HG03108 (cell line): ENCODE results near the gene C1orf226.

Experiments
- ATAC-seq: cut with Tn5 transposase; IDR thresholded peaks from one replicate; pipeline ENCODE4 v1.9.1; 2021; ENCODE audit warnings: moderate library complexity; ENCODE audit not compliant: unreplicated experiment

C1orf226 gene

DNA sequence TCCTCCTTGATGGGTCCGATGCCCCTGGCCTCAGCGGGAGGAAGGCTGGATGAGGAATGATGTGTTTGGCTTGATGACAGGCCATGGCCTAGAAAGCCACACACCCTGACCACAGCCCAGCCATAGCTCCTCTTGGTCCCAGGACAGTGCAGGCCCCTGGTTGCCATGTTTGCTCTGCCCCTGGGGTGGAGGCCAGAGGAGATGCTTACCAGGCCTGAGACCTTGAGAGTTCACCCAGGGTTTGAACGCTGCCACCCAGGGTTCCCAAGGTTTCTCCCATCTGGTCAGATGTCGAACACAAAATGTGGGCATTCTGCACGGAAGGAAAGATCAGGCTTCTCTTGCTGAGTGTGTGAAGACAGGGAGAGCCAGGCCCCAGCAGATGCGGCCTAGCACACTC, 2.6 kb downstream of the C1orf226 start:
- no peak for ATAC-seq

- no peak for ATAC-seq
Observed at GRCh38 chr1:162384601-162385279, 3.2 kb downstream of the C1orf226 start.

GRCh38 chr1:162385280-162385623, 3.7 kb downstream of the C1orf226 start:
- ATAC-seq: no peak

- ATAC-seq: no peak
Observed at GRCh38 chr1:162385702-162386101, 4.2 kb downstream of the C1orf226 start.

GRCh38 chr1:162386292-162387225, 5.0 kb downstream of the C1orf226 start:
- ATAC-seq: no peak

- ATAC-seq: no peak
Observed at GRCh38 chr1:162387226-162388082, 5.9 kb downstream of the C1orf226 start.

DNA sequence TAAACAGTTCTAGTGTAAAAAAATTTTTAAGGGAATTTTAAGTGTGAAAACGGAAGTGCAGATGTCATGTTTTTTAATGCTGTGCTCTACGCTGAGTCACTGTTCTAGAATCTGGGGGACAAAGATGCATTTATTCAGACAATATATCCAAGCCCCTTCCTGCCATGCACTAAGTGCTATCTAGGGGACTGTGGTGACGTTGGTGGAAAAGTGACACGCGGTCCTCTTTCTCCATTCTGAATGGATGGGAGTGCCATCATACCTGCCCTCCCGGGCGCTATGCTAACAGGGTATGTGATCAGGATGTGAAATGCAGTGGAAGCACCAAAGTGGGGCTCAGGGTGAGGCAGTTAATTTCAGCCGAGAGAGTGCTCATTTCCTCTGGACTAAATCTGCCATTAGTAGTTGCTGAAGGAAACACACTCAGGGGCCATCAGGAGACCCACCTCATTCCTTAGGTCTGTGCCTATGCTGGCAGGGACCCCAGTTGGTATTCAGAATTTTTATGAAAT, 6.6 kb downstream of the C1orf226 start:
- ATAC-seq: no peak

DNA sequence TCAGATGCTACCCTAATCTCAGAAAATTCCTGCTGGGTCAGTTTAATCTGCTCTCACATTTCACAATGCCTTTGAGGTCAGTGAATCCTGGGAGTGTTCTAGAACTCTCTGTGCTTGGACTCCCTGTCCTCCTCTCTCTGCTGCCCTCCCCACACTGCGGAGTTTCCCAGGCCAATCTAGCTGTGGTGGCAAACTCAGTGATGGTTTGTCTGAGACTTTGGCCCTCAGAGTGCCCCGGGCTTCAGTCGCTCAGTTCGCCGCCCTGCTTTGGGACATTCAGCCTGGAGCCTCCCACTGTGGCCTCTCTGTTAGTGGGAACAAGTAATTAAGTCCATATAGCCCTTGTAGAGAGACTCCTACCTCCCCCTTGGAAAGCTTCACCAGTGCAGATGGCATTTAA, 7.1 kb downstream of the C1orf226 start:
- ATAC-seq: no peak

DNA sequence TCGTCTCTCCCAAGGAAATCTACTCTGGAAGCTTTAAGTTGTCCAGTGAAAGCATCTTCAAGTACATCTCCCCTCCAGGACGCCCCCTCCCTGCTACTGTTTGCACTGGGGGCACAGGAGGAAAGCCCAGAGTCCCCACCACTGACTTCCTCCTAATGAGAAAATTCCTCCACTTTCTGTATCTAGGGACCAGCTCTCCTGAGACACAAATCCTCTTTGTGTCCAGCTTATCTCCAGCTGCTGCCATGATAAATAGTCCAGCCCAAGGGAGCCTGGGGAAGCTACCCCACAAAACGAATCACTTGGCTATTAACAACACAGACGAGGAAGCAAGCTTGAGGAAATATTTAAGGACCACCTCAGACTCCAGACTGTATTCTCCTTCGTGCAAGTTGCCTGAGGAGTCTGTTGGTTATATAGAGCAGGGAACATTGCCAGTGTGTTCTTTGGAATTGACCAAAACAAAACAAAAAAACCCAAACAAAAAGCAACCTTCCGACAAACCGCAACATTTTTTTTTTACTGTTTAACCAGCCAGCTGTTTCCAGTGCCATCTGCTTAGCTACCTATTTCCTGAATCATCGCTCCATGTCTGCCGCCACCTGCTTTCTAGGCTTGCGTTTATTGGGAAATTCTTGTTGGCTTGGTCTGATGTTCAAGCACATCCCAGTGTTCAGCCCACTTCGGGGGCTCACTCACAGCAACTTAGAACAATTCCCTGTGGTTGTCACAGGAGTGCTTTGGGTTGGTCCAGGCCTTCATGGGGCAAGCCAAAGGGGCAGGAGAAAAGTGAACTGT, 7.7 kb downstream of the C1orf226 start:
- ATAC-seq: no peak

DNA sequence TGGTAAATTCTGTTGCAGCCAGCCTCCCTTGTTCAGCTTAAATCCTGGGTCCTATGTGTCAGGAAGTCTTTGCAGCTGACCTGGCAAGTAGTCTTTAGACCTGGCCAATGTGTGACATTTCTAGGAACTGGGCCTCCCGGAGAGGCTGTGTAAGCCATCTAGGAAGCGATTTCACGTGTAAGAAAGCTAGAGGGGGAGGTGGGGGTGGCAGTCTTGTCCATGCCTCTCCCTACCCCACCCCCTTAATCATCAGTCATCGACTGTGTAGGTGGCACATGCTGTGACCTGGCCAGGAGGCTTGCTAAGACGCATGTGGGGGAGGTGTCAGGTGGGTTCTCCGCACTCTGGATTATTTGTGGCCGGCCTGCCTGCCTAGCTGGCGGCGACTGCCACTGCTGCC, 8.4 kb downstream of the C1orf226 start:
- ATAC-seq: no peak

DNA sequence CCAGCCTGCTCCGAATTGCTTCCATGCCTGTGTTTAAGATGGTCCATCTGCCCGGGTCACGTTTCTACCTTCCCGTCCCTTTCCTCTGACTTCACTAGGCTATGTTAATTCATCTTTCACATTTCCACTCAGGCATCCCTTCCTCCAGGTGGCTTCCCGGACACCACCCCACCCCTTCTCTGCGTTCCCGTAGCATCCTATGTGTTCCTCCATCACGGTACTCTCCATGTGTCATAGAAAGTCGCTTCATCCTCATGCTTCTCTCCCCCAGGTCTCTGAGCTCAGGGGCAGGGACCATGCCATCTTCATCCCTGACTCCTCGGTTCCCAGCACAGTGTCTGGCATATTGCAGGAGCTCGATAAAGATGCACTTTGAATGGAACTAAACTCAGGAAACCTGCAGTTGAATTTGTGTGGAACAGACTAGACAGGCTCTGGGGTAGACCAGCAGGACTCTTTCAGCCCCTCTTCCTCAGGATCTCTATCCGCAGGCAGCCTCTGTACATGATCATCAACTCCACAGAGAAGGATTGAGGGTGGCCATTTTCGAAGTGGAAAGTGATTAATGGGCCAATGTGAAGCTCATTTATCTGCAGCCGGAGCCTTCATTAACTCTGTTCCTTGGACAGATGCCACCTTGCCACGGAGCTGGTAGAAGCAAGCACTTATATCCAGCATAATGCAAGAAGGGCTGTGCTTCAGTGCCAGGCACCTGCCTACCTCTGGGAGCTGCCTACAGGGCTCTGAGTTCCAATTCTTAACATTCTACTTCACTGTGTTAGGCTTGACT, 9.1 kb downstream of the C1orf226 start:
- ATAC-seq: no peak

- no peak for ATAC-seq
Observed at GRCh38 chr1:162391790-162392563, 10.4 kb downstream of the C1orf226 start.

- ATAC-seq: no peak
Observed at GRCh38 chr1:162396201-162396906, 14.8 kb downstream of the C1orf226 start.

- ATAC-seq: no peak
Observed at GRCh38 chr1:162397039-162397448, 15.5 kb downstream of the C1orf226 start.

GRCh38 chr1:162397943-162398560, 16.5 kb downstream of the C1orf226 start:
- no peak for ATAC-seq

GRCh38 chr1:162398999-162399580, 17.6 kb downstream of the C1orf226 start:
- no peak for ATAC-seq

DNA sequence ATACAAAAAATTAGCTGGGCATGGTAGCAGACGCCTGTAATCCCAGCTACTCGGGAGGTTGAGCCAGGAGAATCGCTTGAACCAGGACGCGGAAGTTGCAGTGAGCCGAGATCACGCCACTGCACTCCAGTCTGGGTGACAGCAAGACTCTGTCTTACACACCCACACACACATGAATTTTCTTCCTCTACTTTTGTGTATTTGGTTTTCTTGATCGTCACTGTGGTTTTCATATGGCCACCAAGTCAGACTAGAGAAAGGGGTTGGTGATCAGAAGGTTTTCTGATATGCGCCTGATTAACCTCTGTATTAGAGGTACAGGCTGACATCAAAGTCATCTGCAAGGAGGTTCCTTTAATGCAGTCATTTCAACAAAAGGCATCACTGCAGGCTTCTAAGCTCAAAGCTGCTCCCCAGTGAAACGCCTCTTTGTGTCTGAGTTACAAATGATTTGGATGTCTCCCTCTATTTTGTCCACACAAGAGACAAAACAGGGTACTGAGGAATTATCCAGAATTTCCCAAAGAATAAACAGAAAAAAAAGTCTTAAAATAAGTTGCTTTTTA, 19.3 kb downstream of the C1orf226 start:
- ATAC-seq: no peak
